A673 (cell line): ENCODE data around the gene DNAH9. TPM values are rescaled to one million over a fixed set of nuclear protein-coding genes. Genes with fewer than 3 reads are reported as not detected.

Source experiments
- BruUV-seq: library from RNA; stranded (reverse); fragments of 400-500 nt; replicated peaks from 2 replicates; lab custom pipeline; 2021; lab: Mats Ljungman, UMichigan
- CTCF ChIA-PET: fragments of 300-600 bp; sonication (Branson Sonifier 250); formaldehyde crosslinking; loops from one replicate; lab custom pipeline; 2022; ENCODE audit warnings: antibody characterized with exemption; lab: Charles Lee
- POLR2A ChIA-PET: fragments of 300-600 bp; sonication (Branson Sonifier 250); formaldehyde crosslinking; loops from one replicate; lab custom pipeline; 2022; ENCODE audit warnings: antibody characterized with exemption; ENCODE audit not compliant: low non-redundant PET; lab: Charles Lee
- DNase-seq: peaks from one replicate; pipeline ENCODE4 v3.0.0-alpha.2; 2015; ENCODE audit warnings: low spot score
- H3K27ac ChIP-seq: fragments of 200-600 bp; sonication (generic); 2 replicates; pipeline ENCODE4 v1.5.1; 2016; ENCODE audit warnings: mixed run types, low read depth, mild to moderate bottlenecking, mixed read lengths, antibody characterized with exemption, low read length; ENCODE audit not compliant: poor library complexity, severe bottlenecking
- H3K27me3 ChIP-seq: fragments of 200-600 bp; sonication (generic); replicated peaks from 2 replicates; pipeline ENCODE4 v1.6.1; 2017; ENCODE audit warnings: mixed run types, low read depth, mild to moderate bottlenecking, mixed read lengths, antibody characterized with exemption, low read length; ENCODE audit not compliant: insufficient read depth, poor library complexity
- H3K36me3 ChIP-seq: fragments of 200-600 bp; sonication (generic); 2 replicates; pipeline ENCODE4 v1.6.1; 2016; ENCODE audit warnings: mixed run types, mild to moderate bottlenecking, mixed read lengths, antibody characterized with exemption, low read length; ENCODE audit not compliant: insufficient read depth, poor library complexity, severe bottlenecking
- H3K4me1 ChIP-seq: fragments of 200-600 bp; sonication (generic); 2 replicates; pipeline ENCODE4 v1.6.1; 2017; ENCODE audit warnings: mixed run types, mild to moderate bottlenecking, mixed read lengths, antibody characterized with exemption, low read length; ENCODE audit not compliant: insufficient read depth, poor library complexity, severe bottlenecking
- H3K4me3 ChIP-seq: fragments of 200-600 bp; sonication (generic); 2 replicates; pipeline ENCODE4 v1.5.1; 2016; ENCODE audit warnings: low read depth, mixed run types, mild to moderate bottlenecking, mixed read lengths, low read length; ENCODE audit not compliant: poor library complexity, severe bottlenecking
- H3K9me3 ChIP-seq: fragments of 200-600 bp; sonication (generic); 2 replicates; pipeline ENCODE4 v1.6.1; 2016; ENCODE audit warnings: mixed run types, low read depth, mild to moderate bottlenecking, mixed read lengths, antibody characterized with exemption, low read length; ENCODE audit not compliant: poor library complexity, severe bottlenecking
- EZH2 ChIP-seq: fragments of 200-600 bp; sonication (generic); IDR thresholded peaks from 2 replicates; pipeline ENCODE4 v1.6.1; 2017; ENCODE audit warnings: borderline replicate concordance, low read depth, mild to moderate bottlenecking, mixed read lengths, antibody characterized with exemption, low read length; ENCODE audit not compliant: poor library complexity, severe bottlenecking
- intact Hi-C: fragments of 100-400 bp; cut with micrococcal nuclease; formaldehyde crosslinking; loops from one replicate; pipeline ENCODE4 v1.10.0; 2022; ENCODE audit not compliant: unreplicated experiment
- total RNA-seq: library from RNA; stranded (reverse); gene quantifications from 2 replicates; pipeline ENCODE4 v1.2.3, GENCODE V29; 2021
- TF ChIP-seq, protein P1 (sequence below): fragments of 300-800, 200-600 bp; sonication (generic); conservative IDR thresholded peaks from 2 replicates; pipeline ENCODE4 v1.5.1; 2017; ENCODE audit warnings: low read depth, mild to moderate bottlenecking, antibody characterized with exemption, low read length, moderate library complexity, mixed read lengths

Gene DNAH9
- total RNA-seq, 1 experiment from 2014 or later, result 6.6 TPM

DNA sequence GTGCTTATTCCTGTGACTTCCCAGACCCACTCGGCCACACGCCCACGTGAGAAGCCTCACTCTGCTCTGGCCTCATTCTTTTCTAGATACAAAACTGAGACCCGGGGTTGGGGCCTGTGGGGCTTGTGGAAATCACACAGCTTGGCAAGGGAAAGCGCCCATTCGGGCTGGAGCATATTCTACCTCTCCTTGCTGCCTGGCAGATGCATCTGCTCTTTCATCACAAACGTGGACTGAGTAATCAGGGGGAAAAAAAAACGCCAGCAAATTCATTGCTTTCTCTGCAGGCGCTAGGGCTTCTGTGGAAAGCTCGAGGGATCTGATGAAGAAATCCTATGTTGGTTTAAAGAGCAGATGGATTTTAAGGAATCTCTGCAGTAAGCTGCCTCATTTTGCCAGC lies 44.4 kb downstream of the DNAH9 start:
- no TSS peak for BruUV-seq
- no peaks in the 10 kb centered on the region for H3K36me3 ChIP-seq
- POLR2A ChIA-PET, result no interaction called here

DNA sequence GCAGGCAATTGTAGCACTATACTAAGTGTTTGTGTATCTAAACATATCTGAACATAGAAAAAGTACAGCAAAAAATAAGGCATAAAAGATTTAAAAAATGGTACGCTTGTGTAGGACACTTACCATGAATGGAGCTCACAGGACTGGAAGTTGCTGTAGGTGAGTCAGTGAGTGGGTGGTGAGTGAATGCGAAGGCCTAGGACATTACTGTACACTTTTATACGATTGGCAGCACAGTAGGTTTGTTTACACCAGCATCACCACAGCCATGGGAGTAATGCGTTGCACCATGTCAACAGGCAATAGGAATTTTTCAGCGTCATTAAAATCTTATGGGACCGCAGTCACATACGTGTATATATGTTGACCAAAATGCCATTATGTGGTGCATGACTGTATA lies 45.6 kb downstream of the DNAH9 start:
- TF ChIP-seq, protein P1, sequence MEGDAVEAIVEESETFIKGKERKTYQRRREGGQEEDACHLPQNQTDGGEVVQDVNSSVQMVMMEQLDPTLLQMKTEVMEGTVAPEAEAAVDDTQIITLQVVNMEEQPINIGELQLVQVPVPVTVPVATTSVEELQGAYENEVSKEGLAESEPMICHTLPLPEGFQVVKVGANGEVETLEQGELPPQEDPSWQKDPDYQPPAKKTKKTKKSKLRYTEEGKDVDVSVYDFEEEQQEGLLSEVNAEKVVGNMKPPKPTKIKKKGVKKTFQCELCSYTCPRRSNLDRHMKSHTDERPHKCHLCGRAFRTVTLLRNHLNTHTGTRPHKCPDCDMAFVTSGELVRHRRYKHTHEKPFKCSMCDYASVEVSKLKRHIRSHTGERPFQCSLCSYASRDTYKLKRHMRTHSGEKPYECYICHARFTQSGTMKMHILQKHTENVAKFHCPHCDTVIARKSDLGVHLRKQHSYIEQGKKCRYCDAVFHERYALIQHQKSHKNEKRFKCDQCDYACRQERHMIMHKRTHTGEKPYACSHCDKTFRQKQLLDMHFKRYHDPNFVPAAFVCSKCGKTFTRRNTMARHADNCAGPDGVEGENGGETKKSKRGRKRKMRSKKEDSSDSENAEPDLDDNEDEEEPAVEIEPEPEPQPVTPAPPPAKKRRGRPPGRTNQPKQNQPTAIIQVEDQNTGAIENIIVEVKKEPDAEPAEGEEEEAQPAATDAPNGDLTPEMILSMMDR, result no peak
- no peak for TF ChIP-seq EZH2

More for the DNA sequence above, 44.4 kb downstream of the DNAH9 start:
- Histone ChIP-seq H3K4me1 (peaks cover 35% of the 10 kb centered on the region), H3K4me3 (no peak overlapping the region), H3K27ac (no peak overlapping the region), H3K9me3 (no peaks in the 10 kb centered on the region), H3K27me3 (no peaks in the 10 kb centered on the region)
- peak; percentile 33 for DNase-seq
- no peak for TF ChIP-seq EZH2
- TF ChIP-seq, protein P1, result no peak
- CTCF ChIA-PET, result no interaction called here
- intact Hi-C loops, result loop anchor here (5.0 kb wide), 1 partner anchor 400 kb away; the partner anchor contains the start of gene SHISA6

DNA sequence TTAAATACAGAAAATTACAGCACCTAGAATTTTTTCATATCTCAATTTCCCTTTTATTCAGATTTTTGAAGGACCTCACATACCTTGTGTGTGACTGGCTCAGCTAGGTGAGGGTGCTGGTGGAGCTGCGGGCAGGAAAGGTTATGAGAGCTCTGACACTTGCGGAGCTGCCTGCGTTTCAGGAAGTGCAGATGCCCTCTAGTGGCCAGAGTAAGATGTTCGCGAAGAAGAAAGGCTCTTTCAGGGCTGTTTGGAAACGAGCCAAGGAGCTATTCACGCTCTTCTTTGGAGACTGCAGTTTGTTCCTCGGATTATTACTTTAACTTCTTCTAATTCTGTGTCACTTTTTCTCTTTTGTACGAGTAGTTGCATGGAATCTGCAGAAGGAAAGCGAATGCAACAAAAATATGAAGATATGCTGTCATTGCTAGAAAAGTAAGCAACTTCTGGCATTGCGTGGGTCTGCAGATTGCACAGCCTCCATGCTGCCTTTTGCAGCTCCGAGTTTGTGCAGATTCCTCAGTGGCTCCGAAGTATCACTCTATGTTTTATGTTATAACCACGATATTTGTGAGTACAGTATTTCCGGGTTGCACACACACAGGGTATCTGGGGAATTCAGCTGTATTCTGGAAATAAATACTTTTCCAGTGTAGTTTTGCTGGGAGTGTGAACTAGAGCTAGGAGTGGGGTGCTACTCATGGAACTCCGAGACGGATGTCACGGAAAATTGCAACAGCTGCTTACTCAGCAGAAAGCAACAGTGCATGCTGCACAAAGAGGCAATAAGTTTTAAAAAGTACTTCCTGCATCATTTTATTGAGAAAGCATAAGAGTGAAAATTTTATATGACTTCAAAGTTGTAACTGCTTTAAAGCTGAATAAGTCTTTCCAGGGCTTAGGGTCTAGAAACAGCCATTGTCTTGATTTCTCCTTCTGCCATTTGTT lies 46.3 kb downstream of the DNAH9 start:
- BruUV-seq, result no TSS peak
- no peaks in the 10 kb centered on the region for H3K36me3 ChIP-seq
- peaks cover 35% of the 10 kb centered on the region for H3K4me1 ChIP-seq
- ChIA-PET POLR2A (interaction anchor here (0.5 kb wide), 1 partner anchor 773 kb away, joined by 8 read pairs; no protein-coding TSS in a partner anchor), CTCF (interaction anchor here (0.6 to 1.8 kb wide), 14 partner anchors 9 to 773 kb away, joined by 3 to 19 read pairs (median 4); partner anchors contain the start of gene DNAH9)
- no peaks in the 10 kb centered on the region for H3K27me3 ChIP-seq
- TF ChIP-seq EZH2, result no peak
- TF ChIP-seq, protein P1, result peak; percentile 94
- H3K4me3 ChIP-seq, result no peak overlapping the region
- H3K27ac ChIP-seq, result no peak overlapping the region
- intact Hi-C loops, result loop anchor here (1.0 to 5.0 kb wide), 3 partner anchors 129 to 767 kb away; partner anchors contain the start of gene SHISA6
- no peaks in the 10 kb centered on the region for H3K9me3 ChIP-seq
- DNase-seq, result peak; percentile 94

More for the DNA sequence above, 45.6 kb downstream of the DNAH9 start:
- H3K27me3 ChIP-seq, result no peaks in the 10 kb centered on the region
- no TSS peak for BruUV-seq
- CTCF ChIA-PET, result interaction anchor here (0.7 to 1.8 kb wide), 11 partner anchors 8 to 768 kb away, joined by 3 to 19 read pairs (median 5); no protein-coding TSS in a partner anchor
- intact Hi-C loops, result loop anchor here (1.0 to 5.0 kb wide), 2 partner anchors 129 to 402 kb away; partner anchors contain the start of gene SHISA6
- DNase-seq, result no peak
- POLR2A ChIA-PET, result no interaction called here
- H3K9me3 ChIP-seq, result no peaks in the 10 kb centered on the region
- H3K27ac ChIP-seq, result no peak overlapping the region
- no peaks in the 10 kb centered on the region for H3K36me3 ChIP-seq
- no peak overlapping the region for H3K4me3 ChIP-seq
- peaks cover 35% of the 10 kb centered on the region for H3K4me1 ChIP-seq
